Measurements from ENCODE around the gene PSMB8. TPM values are rescaled to one million over a fixed set of nuclear protein-coding genes. Genes with fewer than 3 reads are reported as not detected.

Gene PSMB8
- total and polyA plus RNA-seq, 12 donors, result 8.5 to 127 (median 13.6) TPM

- Histone ChIP-seq H3K4me1 (peaks cover 0 to 22% (median 11%) of the 10 kb centered on the region in 9 donors), H3K4me3 (no peak overlapping the region), H3K27ac (no peak overlapping the region), H3K36me3 (no peaks in the 10 kb centered on the region), H3K27me3 (no peaks in the 10 kb centered on the region), H3K9me3 (no peaks in the 10 kb centered on the region)
- WGBS, 2 donors, result 68 to 69% methylated on average over 3 of the region's 3 CpGs
- no peak for DNase-seq
- no peak for TF ChIP-seq CTCF (IDR thresholded peaks at IDR 0.05)
- intact Hi-C loops (cut with DNase I), result no loop called here
- no peak for ATAC-seq
Measured at GRCh38 chr6:32819729-32820128, 24.1 kb downstream of the PSMB8 start.

DNA sequence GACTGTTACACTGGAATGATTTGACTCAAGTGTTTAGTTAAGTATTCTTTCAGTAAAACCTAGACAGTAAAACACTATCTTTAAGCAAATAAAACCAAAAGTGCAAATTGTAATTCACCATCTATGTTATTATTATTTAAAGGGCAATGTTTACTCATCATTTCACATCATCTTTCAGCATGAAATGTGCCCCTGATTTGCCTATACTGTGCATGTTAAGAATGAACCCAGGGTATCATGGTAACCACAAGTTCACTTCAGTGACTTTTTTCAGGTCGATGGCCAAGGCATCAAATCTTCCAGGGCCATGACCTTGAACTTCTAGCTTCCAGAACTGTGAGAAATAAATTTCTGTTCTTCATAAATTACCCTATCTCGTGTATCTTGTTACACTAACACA is 25.0 kb downstream of the PSMB8 start:
- H3K27ac ChIP-seq, result no peak overlapping the region
- peaks cover 0 to 26% (median 11%) of the 10 kb centered on the region in 9 donors for H3K4me1 ChIP-seq
- no peaks in the 10 kb centered on the region for H3K27me3 ChIP-seq
- no peak for TF ChIP-seq CTCF (IDR thresholded peaks at IDR 0.05)
- WGBS, 2 donors, result 78 to 80% methylated on average over 2 of the region's 2 CpGs
- intact Hi-C loops (cut with DNase I), result no loop called here
- H3K9me3 ChIP-seq, result no peaks in the 10 kb centered on the region
- no peaks in the 10 kb centered on the region for H3K36me3 ChIP-seq
- no peak overlapping the region for H3K4me3 ChIP-seq
- DNase-seq (no peak), ATAC-seq (no peak)

DNA sequence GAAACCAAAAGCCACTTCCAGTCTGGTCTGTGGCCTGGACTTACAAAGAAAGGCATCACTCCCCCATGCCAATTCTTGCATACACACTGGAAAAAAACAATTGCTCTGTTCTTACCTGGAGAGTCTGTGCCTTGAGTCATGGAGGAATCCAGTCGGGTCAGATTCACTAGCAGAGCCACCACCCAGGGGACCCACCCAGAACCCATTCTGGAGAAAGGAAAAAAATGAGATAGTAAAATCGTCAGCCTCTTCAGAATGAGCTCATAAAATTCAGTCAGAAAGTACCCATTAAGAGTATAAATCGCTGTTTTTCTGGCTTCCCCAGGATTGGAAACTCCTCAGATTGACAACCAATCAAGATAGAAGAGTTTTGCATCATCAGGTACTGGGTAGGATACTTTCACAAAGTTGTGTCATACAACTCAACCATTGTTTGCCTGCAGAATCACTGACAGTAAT is 27.1 kb downstream of the PSMB8 start, which contains the start of gene HLA-DOB:
HLA-DOB (minus strand) TSS at position 257 of the 459 bp plus-strand sequence; CDS start at position 206, 51 bp downstream.
- peaks cover 0 to 26% (median 11%) of the 10 kb centered on the region in 9 donors for H3K4me1 ChIP-seq
- peaks cover 0 to 5% (median 0%) of the 10 kb centered on the region in 9 donors for H3K36me3 ChIP-seq
- 47 to 57% methylated on average over 3 of the region's 3 CpGs for WGBS, 2 donors
- no peaks in the 10 kb centered on the region for H3K27me3 ChIP-seq
- intact Hi-C loops (cut with DNase I), result no loop called here
- DNase-seq (no peak), ATAC-seq (peak in 7 of 8 donors; percentile 42 to 78 (median 67))
- peak within 1 kb of the TSS in 3 of 10 donors; percentile 6 to 53 (median 11) for H3K27ac ChIP-seq
- H3K4me3 ChIP-seq, result peak within 1 kb of the TSS in 5 of 10 donors; percentile 10 to 25 (median 21)
- TF ChIP-seq CTCF (IDR thresholded peaks at IDR 0.05), result no peak
- H3K9me3 ChIP-seq, result no peaks in the 10 kb centered on the region

- Histone ChIP-seq H3K27ac (peak overlapping the region in 3 of 10 donors; percentile 6 to 53 (median 11)), H3K27me3 (no peaks in the 10 kb centered on the region), H3K4me1 (peaks cover 0 to 23% (median 11%) of the 10 kb centered on the region in 9 donors), H3K4me3 (no peak overlapping the region), H3K9me3 (no peaks in the 10 kb centered on the region), H3K36me3 (peaks cover 0 to 5% (median 0%) of the 10 kb centered on the region in 9 donors)
- WGBS, 2 donors, result 73 to 78% methylated on average over 2 of the region's 2 CpGs
- no peak for TF ChIP-seq CTCF (IDR thresholded peaks at IDR 0.05)
- ATAC-seq, result peak in 2 of 8 donors; percentile 9 to 42
- DNase-seq, result no peak
- intact Hi-C loops (cut with DNase I), result no loop called here
Measured at GRCh38 chr6:32815996-32816395, 27.9 kb downstream of the PSMB8 start.

All from heart right ventricle (tissue), 16 donors.